HepG2 (cell line): ENCODE measurements around the gene BID. TPM values are rescaled to one million over a fixed set of nuclear protein-coding genes. Genes with fewer than 3 reads are reported as not detected.

Source experiments
- CREB1 ChIP-seq, 2 experiments: fragments of 450-650 bp in 1 of 2; IDR thresholded peaks; 2 replicates each; pipeline ENCODE4 v1.6.1; 2016 to 2017; ENCODE audit warnings: control low read depth in 1 of 2, mild to moderate bottlenecking in 1 of 2, missing compliant biosample characterization in 1 of 2, missing genetic modification characterization in 1 of 2
- DNMT3B ChIP-seq: conservative IDR thresholded peaks from 2 replicates; pipeline ENCODE4 v1.6.1; 2016; ENCODE audit warnings: missing biosample characterization, control low read depth
- FOXK1 ChIP-seq: sonication (generic); formaldehyde crosslinking; IDR thresholded peaks from 2 replicates; pipeline ENCODE4 v1.4.0; 2020; ENCODE audit warnings: low read depth, missing genetic modification reagents, borderline replicate concordance
- KAT7 ChIP-seq: IDR thresholded peaks from 2 replicates; pipeline ENCODE4 v1.6.1; 2018; ENCODE audit warnings: borderline replicate concordance, missing compliant biosample characterization
- NR2C2 ChIP-seq: sonication (generic); formaldehyde crosslinking; IDR thresholded peaks from 2 replicates; pipeline ENCODE4 v1.4.0; 2020; ENCODE audit warnings: missing genetic modification reagents, mild to moderate bottlenecking, moderate library complexity, borderline replicate concordance
- RXRA ChIP-seq: sonication (generic); formaldehyde crosslinking; IDR thresholded peaks from 2 replicates; pipeline ENCODE4 v1.5.1; 2020; ENCODE audit warnings: missing genetic modification reagents
- SOX5 ChIP-seq: IDR thresholded peaks from 2 replicates; pipeline ENCODE4 v1.6.1; 2016; ENCODE audit warnings: borderline replicate concordance
- TEAD3 ChIP-seq: optimal IDR thresholded peaks from 2 replicates; pipeline ENCODE3; 2016; ENCODE audit warnings: borderline replicate concordance
- ZMYM2 ChIP-seq: sonication (generic); formaldehyde crosslinking; IDR thresholded peaks from 2 replicates; pipeline ENCODE4 v1.8.0; 2022; ENCODE audit warnings: mild to moderate bottlenecking, missing genetic modification reagents
- ZNF136 ChIP-seq: sonication (generic); formaldehyde crosslinking; IDR thresholded peaks from 2 replicates; pipeline ENCODE4 v1.8.1; 2022; ENCODE audit warnings: low read depth, mild to moderate bottlenecking, moderate library complexity, missing genetic modification reagents
- ZNF160 ChIP-seq: sonication (generic); formaldehyde crosslinking; IDR thresholded peaks from 2 replicates; pipeline ENCODE4 v1.8.0; 2022; ENCODE audit warnings: mild to moderate bottlenecking, inconsistent platforms, missing genetic modification reagents
- ZNF644 ChIP-seq: IDR thresholded peaks from 2 replicates; pipeline ENCODE4 v1.6.1; 2016; ENCODE audit warnings: low read depth
- ZNF703 ChIP-seq: sonication (generic); formaldehyde crosslinking; IDR thresholded peaks from 2 replicates; pipeline ENCODE4 v1.5.1; 2020; ENCODE audit warnings: missing genetic modification reagents, mild to moderate bottlenecking, moderate library complexity, borderline replicate concordance
- ZNF883 ChIP-seq: sonication (generic); formaldehyde crosslinking; IDR thresholded peaks from 2 replicates; pipeline ENCODE4 v1.5.1; 2020; ENCODE audit warnings: mild to moderate bottlenecking, missing genetic modification reagents; ENCODE audit errors: not compliant biosample characterization
- polyA plus RNA-seq, 8 experiments: library from polyadenylated mRNA; depleted of rRNA in 3 of 8; stranded (reverse) in 7 of 8; unstranded in 1 of 8; fragments of >200 nt; fragmentation: Illumina TruSeq in 4 of 8; extraction: Trizol in 4 of 8; gene quantifications; 2 replicates each; pipeline versions ENCODE4 v1.2.1 to v1.2.3, GENCODE V29; 2011 to 2016; ENCODE audit warnings: low read depth in 4 of 8, missing spikeins in 1 of 8, mixed read lengths in 1 of 8; ENCODE audit not compliant: insufficient read depth in 1 of 8
- total RNA-seq, 5 experiments: library from RNA; depleted of rRNA; stranded (reverse); fragments of >200 nt; fragmentation: Illumina TruSeq; extraction: Trizol; gene quantifications; 2 replicates each; pipeline ENCODE4 v1.2.3, GENCODE V29; 2016; ENCODE audit warnings: low read depth in 1 of 5
- TF ChIP-seq, protein P1 (sequence below): sonication (generic); formaldehyde crosslinking; IDR thresholded peaks from 2 replicates; pipeline ENCODE4 v1.4.0; 2020; ENCODE audit warnings: missing genetic modification reagents
- TF ChIP-seq, protein P2 (sequence below), 2 experiments: fragments of 450-650 bp in 1 of 2; sonication (generic) in 1 of 2; formaldehyde crosslinking in 1 of 2; IDR thresholded peaks; 2 replicates each; pipeline versions ENCODE4 v1.6.1 to v1.8.0; 2016 to 2022; ENCODE audit warnings: antibody characterized with exemption in 1 of 2, mild to moderate bottlenecking in 1 of 2, missing genetic modification reagents in 1 of 2
- TF ChIP-seq, protein P3 (sequence below): sonication (generic); formaldehyde crosslinking; conservative IDR thresholded peaks from 2 replicates; pipeline ENCODE4 v1.4.0; 2020; ENCODE audit warnings: missing genetic modification reagents

Gene BID
- total and polyA plus RNA-seq, 2 of the 13 experiments (the other 11 are each of a cell fraction or from before 2014, with no cell fraction given) = 35.3 to 51.7 TPM

DNA sequence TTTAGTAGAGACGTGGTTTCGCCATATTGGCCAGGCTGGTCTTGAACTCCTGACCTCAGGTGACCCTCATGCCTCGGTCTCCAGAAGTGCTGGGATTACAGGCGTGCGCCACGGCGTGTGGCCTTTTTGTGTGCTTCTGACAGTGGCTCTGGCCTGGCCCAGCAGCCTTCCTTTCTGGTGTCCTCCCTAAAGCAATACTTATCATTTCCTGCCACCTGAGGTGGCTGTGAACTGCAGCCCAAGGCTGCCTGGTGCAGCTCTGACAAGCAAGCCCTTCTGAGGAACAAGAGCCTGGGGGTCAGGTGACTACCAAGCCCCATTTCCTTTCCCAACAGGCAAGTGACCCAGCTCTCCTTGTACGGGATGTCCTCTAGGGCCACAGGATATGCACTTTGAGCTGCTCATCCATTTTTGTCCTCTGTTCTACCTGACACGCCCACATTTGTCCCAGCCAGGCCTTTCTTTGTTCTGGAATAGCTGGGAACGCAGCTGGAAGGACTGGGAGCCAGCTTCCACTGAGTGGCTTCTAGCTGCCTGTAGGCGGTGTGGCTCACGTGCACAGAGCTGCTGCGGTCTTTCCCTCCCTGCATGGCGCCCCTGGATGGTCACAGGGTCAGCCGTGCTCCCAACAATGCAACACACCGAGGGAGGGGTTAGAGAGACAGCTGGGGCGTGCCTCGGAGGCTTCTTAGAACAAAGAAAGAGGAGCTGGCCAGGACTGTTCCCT, 12.3 kb upstream of the BID start (continued):
- TF ChIP-seq FOXK1 (CRISPR knock-in tag) (no peak), ZNF883 (CRISPR knock-in tag) (peak; percentile 36), TEAD3 (CRISPR knock-in tag) (peak; percentile 64), ZMYM2 (CRISPR knock-in tag) (peak; percentile 77; the same call in 1 of the 2 replicates), ZNF160 (0 out of 2 replicates have a peak, but pooled peaks have one; percentile 42), NR2C2 (CRISPR knock-in tag) (peak; percentile 51; the same call in 1 of the 2 replicates), ZNF703 (CRISPR knock-in tag) (no peak), CREB1 (IDR thresholded peaks at IDR 0.05) (no peak), CREB1 (CRISPR knock-in tag; IDR thresholded peaks at IDR 0.05) (no peak), DNMT3B (CRISPR knock-in tag) (0 out of 2 replicates have a peak, but pooled peaks have one; percentile 51), ZNF644 (CRISPR knock-in tag) (peak; percentile 79), KAT7 (CRISPR knock-in tag) (no peak), RXRA (CRISPR knock-in tag) (peak; percentile 81), ZNF136 (CRISPR knock-in tag) (0 out of 2 replicates have a peak, but pooled peaks have one; percentile 42), SOX5 (CRISPR knock-in tag) (peak; percentile 97)
- TF ChIP-seq, protein P1, sequence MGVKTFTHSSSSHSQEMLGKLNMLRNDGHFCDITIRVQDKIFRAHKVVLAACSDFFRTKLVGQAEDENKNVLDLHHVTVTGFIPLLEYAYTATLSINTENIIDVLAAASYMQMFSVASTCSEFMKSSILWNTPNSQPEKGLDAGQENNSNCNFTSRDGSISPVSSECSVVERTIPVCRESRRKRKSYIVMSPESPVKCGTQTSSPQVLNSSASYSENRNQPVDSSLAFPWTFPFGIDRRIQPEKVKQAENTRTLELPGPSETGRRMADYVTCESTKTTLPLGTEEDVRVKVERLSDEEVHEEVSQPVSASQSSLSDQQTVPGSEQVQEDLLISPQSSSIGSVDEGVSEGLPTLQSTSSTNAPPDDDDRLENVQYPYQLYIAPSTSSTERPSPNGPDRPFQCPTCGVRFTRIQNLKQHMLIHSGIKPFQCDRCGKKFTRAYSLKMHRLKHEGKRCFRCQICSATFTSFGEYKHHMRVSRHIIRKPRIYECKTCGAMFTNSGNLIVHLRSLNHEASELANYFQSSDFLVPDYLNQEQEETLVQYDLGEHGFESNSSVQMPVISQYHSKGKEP (CRISPR knock-in tag) = no peak
- TF ChIP-seq, protein P2, sequence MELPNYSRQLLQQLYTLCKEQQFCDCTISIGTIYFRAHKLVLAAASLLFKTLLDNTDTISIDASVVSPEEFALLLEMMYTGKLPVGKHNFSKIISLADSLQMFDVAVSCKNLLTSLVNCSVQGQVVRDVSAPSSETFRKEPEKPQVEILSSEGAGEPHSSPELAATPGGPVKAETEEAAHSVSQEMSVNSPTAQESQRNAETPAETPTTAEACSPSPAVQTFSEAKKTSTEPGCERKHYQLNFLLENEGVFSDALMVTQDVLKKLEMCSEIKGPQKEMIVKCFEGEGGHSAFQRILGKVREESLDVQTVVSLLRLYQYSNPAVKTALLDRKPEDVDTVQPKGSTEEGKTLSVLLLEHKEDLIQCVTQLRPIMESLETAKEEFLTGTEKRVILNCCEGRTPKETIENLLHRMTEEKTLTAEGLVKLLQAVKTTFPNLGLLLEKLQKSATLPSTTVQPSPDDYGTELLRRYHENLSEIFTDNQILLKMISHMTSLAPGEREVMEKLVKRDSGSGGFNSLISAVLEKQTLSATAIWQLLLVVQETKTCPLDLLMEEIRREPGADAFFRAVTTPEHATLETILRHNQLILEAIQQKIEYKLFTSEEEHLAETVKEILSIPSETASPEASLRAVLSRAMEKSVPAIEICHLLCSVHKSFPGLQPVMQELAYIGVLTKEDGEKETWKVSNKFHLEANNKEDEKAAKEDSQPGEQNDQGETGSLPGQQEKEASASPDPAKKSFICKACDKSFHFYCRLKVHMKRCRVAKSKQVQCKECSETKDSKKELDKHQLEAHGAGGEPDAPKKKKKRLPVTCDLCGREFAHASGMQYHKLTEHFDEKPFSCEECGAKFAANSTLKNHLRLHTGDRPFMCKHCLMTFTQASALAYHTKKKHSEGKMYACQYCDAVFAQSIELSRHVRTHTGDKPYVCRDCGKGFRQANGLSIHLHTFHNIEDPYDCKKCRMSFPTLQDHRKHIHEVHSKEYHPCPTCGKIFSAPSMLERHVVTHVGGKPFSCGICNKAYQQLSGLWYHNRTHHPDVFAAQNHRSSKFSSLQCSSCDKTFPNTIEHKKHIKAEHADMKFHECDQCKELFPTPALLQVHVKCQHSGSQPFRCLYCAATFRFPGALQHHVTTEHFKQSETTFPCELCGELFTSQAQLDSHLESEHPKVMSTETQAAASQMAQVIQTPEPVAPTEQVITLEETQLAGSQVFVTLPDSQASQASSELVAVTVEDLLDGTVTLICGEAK (IDR thresholded peaks at IDR 0.05) = no peak
- TF ChIP-seq, protein P2 (CRISPR knock-in tag; IDR thresholded peaks at IDR 0.05) = no peak
- TF ChIP-seq, protein P3, sequence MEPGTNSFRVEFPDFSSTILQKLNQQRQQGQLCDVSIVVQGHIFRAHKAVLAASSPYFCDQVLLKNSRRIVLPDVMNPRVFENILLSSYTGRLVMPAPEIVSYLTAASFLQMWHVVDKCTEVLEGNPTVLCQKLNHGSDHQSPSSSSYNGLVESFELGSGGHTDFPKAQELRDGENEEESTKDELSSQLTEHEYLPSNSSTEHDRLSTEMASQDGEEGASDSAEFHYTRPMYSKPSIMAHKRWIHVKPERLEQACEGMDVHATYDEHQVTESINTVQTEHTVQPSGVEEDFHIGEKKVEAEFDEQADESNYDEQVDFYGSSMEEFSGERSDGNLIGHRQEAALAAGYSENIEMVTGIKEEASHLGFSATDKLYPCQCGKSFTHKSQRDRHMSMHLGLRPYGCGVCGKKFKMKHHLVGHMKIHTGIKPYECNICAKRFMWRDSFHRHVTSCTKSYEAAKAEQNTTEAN (CRISPR knock-in tag) = peak; percentile 74; the same call in 1 of the 2 replicates
